HS-5 (cell line): ENCODE measurements around the gene GDF11.
"Not testable (repeated sequence)": the region's sequence is repeated elsewhere in the genome, so short reads cannot be mapped to it uniquely, and the experiment has no call there.

Source experiments
- DNase-seq: peaks from one replicate; pipeline ENCODE4 v3.0.0-alpha.2; 2012; ENCODE audit warnings: low read depth

GDF11 gene

DNA sequence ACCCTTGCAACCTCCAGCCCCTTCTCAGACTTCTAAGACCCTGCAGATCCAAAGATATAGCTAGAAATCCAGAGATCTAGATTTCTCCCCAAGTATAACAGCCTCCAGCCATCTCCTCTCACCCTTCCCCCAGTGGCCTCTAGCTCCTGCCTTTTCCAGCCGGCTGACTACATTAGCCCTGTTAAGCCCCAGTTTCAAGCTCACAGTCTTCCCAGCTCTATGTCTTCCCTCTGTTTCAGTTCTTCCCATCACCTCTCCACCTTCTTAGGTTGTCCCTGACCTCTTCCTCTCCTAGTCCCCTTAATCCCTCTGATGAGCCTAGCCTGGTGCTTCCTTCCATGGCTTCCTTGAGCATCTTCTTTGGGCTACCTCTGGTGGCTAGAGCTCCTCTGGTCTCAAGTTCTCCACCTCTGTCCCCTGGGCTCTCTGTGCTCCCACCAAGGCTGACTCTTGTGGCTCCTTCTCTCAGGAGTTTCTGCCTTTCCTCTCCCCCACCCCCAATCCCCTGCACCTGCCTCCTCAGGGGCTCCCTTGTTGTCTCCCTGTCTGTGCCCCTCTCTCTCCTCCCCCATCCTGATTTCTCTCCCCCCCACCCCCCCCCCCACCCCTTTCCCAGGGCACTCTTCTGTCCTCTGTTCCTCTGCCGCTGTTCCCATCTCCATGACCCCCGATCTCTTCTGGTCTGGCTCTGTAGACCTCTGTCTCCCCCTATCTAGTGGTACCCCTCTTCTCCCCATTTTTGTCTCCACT is 816 bp upstream of the GDF11 start:
- DNase-seq = no peak

- no peak for DNase-seq
These were observed 751 bp downstream of the GDF11 start for GRCh38 chr12:55743406-55744339.

DNA sequence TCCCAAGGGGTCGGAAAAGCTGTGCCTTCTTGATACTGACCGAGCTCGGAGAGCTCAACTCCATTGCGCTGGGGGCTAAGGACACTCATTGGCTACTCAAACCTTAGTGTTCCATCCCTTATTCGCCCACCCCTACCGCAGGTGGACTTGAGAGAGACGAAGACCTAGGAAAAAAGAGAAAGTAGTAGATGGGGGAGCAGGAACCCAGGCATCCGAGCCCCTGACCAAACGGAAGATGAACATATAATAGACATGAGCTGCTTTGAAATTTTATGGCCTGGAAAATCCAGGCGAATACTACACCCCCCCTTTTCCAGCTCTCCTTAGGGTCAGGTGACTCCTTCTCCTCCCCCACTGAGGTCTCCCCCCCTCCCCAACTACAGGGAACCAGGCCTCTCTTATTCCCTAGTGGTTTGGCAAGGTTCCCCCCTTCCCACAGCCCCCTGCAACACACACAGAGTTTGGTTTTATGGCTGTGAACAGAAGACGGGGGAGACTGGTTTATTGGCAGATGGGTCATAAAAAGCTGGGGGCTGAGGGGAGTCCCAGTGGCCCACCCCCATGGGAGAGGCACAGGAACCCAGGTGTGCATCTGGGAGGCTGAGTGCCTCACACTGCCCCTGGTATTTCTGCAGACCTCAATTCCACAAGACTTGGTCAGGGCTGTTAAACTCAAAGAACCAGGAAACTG is 1.6 kb downstream of the GDF11 start:
- no peak for DNase-seq

DNA sequence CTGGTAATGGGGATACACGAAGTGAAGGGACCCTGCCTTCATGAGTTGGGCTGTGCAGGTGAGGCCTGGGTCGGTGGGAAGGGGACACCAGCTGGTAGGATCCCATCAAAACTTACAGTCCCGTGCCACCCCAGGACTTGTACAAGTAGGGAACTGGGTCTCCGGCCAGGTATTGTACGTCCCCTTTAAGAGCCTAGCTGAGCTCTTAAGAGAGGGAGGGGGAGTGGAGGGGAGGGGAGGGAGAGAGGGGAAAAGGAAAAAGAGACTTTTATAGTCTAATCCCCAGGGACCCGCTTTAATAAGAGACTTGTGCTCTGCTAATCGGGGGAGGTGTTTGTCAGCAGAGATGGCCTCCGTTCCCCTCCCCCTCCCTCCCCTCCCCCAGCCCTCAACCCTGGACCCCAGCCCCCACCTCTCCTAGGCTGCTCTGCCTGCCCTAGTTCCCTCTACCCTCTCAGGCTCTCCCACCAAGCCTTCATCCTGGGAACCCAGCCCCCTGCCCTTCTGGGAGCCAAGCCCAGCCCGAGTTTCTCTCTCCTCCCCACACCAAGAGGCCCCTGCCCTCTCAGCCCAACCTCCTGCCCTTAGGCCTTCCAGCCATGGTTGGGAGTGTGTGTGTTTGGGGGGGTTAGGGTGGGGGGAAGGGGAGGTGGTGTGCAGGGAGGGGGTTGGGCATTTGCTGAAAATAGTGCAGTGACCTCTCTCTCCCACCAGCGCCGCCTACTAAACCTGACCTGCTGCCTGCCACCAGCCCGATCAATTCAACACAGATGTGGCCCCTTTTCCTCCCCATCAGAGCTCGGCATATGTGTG is 2.6 kb downstream of the GDF11 start:
- no peak for DNase-seq

GRCh38 chr12:55746174-55746912 is 3.4 kb downstream of the GDF11 start:
- no peak for DNase-seq

DNA sequence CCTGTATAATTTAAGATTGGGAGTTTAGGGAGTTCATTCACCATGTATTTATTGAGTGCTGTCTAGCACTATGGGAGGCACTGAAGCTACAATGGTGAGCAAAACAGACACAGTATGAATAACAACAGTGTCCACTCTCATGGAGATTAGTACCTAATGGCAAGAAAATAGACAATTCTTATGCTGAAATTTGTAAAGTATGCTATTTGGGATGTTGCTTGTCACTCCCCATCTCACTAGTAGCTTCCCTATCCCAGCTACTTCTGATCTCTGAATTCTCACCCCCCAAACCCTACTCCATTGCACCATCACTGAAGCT is 4.0 kb downstream of the GDF11 start:
- DNase-seq = no peak

DNA sequence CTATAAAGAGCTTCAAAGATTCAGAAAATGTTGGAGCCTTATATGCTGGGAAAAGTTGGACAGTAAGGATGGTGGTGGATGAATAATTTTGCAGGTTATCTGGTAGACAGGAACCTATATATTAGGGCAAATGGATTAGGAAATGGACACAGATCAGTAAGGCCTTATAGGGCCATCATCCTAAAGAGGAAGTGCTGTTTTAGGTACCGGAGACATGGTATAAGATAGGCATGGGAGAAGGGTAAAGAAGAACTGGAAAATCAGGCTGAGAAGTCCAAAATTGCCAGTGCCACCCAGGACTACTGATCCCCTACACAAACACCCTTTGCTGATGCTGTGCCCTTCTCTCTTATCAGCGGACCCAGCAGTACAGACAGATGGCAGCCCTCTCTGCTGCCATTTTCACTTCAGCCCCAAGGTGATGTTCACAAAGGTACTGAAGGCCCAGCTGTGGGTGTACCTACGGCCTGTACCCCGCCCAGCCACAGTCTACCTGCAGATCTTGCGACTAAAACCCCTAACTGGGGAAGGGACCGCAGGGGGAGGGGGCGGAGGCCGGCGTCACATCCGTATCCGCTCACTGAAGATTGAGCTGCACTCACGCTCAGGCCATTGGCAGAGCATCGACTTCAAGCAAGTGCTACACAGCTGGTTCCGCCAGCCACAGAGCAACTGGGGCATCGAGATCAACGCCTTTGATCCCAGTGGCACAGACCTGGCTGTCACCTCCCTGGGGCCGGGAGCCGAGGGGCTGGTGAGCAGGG is 5.5 kb downstream of the GDF11 start:
- no peak for DNase-seq

DNA sequence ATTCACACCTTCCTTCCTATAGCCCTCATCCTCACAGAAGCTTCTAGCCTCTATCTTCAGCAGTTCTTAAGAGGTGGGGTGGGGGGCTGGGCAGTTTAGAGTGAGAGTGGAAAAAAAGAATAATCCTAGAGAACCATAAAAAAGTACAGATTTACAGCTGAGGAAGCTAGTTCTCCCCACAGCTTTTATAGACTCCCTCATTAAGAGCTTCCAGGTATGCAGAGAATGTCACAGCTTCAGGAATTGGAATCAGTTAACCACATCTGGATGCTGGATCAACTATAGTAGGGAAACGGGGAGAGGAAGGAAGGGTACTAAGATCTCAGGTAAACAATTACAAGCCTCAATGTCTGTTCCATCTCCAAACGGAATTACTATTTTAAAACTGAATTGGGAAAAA is 12.3 kb downstream of the GDF11 start:
- DNase-seq = no peak

DNA sequence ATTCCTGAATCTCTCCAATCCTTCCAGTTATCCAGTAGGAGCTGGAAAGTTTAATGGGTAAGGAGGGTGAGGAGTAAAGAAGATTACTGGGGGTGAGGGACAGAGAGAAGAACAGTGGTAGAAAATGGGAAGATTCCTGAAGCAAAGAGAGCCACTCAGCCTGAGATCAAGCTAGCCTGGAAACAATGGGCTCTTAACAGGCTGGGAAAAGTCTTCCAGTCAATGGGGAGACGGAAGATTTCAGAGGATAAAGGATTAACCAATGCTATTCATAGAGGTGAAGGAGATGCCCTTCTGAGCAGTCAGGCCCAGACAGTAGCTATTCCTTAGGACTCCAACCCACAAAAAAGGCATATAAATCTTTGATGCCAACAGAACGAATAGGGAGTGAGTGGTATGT is 14.8 kb downstream of the GDF11 start:
- DNase-seq = no peak

DNA sequence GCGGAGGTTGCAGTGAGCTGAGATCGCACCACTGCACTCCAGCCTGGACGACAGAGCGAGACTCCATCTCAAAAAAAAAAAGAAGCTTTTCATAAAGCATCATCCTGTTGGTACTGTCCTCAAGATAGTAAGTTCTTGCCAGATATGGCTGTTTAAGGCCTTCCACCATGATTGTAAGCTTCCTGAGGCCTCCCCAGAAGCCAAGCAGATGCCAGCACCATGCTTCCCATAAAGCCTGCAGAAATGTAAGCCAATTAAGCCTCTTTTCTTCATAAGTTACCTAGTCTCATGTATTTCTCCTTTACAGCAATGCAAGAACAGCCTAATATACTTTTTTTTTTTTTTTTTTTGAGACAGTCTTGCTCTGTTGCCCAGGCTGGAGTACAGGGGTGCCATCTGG is 15.7 kb downstream of the GDF11 start:
- not testable (repeated sequence) for DNase-seq

DNA sequence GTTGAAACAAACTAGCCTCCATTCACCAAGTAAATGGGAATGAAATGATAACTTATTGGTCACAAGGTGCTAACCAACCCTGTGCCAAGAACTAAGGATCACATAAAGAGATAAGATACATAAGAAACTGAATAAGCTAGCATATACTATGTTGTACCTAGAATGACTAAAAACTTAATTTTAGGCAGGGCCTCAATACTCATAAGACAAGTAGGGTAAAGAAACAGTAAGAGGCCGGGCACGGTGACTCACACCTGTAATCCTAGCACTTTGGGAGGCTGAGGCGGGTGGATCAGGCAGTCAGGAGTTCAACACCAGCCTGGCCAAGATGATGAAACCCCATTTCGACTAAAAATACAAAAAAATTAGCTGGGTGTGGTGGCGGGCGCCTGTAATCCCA is 17.7 kb downstream of the GDF11 start:
- no peak for DNase-seq

- DNase-seq = no peak
These were observed 19.7 kb downstream of the GDF11 start for GRCh38 chr12:55762646-55763045.

DNA sequence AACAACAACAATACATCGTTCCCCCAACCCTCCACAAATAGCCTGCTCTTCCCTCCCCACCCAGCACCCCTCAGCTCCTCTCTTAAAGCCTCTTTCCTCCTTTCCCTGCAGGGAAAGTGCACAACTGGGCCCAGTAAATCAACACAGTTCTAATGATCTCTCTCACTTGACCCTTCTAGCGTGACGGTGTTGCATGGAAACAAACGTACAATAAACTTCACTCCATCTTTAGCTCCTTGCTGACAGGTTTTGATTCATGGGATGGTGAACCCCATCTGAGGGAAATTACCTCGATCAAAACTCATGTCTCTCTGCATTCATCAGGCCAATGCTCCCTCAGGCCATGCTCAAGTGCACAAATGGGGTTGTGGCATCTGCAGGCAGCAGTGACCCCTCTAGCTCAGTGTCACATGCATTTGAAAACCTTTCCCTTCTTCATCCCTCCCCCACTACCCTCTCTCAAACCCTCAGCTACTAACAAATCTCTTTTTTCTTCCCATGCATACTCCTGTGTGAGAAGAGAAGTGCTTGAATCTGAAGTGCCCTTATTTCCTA is 22.9 kb downstream of the GDF11 start:
- no peak for DNase-seq

- DNase-seq = no peak
These were observed 24.2 kb downstream of the GDF11 start for GRCh38 chr12:55767156-55767555.

DNA sequence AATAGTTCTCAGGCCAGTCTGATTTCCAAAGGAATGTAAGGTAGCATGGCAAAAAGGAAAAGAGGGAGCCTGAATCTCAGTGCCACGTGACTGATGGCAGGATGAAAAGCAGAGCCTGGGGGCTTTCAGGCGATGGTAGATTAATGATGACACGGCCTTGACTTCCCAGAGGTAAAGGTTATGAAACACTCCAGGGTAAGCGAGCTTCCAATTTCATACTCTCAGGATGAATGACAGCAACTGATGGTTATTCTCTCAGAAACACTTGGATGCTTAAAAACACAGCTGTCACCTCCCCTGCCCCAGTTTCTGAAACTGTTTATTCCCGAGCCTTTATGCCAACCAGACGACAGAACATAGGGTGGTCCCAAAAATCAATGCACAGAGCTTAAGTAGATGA is 28.8 kb downstream of the GDF11 start:
- DNase-seq = no peak

GRCh38 chr12:55777856-55778255 is 34.9 kb downstream of the GDF11 start:
- no peak for DNase-seq

- DNase-seq = no peak
These were observed 37.8 kb downstream of the GDF11 start for GRCh38 chr12:55780685-55781084.

GRCh38 chr12:55788546-55788945 is 45.6 kb downstream of the GDF11 start:
- no peak for DNase-seq

DNA sequence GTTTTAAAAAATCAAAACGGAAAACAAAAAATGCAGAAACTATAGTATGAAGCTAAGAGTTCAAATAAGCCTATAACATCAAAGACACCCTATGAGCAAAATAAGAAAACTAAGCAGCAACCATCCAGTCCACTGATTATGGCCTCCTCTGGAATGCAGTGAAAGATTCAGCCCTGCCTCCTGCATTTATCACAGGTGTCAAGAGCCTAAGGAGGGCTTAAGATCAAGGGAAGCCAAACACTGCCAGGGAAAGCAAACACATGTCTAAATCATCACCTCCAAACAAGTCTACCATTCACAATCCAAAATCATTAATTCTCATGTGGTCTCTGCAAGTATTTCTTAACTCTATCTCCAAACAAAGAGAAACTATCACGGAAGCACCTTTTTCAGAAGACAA is 46.2 kb downstream of the GDF11 start:
- DNase-seq = no peak

DNA sequence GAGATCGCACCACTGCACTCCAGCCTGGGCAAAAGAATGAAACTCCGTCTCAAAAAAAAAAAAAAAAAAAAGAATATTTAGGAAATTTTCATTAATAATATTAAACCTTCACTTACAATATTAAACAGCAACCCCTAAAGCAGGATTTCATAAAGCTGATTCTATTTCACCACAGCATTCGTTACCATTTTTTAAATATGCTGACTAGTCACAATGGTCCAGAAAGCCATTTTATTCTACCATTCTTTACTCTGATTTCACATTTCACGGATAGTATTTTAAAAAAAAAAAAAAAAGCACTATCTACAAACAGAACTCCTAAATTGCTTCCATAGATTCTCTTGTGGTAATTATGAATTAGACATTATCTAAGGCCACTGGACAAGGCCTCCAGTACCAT is 47.0 kb downstream of the GDF11 start:
- DNase-seq = no peak
